LoVo (cell line): ENCODE measurements around the gene MPHOSPH9.
A peak's percentile ranks its signal among the peaks of the same experiment; 100 is the strongest.

Experiments
- DNase-seq: peaks from one replicate; pipeline ENCODE4 v3.0.0-alpha.2; 2016; ENCODE audit warnings: low spot score

MPHOSPH9 gene

GRCh38 chr12:123148655-123149054 is 84.3 kb downstream of the MPHOSPH9 start:
- no peak for DNase-seq

GRCh38 chr12:123148223-123148622 is 84.7 kb downstream of the MPHOSPH9 start:
- no peak for DNase-seq

- no peak for DNase-seq
These were observed 87.7 kb downstream of the MPHOSPH9 start for GRCh38 chr12:123145211-123145610.

DNA sequence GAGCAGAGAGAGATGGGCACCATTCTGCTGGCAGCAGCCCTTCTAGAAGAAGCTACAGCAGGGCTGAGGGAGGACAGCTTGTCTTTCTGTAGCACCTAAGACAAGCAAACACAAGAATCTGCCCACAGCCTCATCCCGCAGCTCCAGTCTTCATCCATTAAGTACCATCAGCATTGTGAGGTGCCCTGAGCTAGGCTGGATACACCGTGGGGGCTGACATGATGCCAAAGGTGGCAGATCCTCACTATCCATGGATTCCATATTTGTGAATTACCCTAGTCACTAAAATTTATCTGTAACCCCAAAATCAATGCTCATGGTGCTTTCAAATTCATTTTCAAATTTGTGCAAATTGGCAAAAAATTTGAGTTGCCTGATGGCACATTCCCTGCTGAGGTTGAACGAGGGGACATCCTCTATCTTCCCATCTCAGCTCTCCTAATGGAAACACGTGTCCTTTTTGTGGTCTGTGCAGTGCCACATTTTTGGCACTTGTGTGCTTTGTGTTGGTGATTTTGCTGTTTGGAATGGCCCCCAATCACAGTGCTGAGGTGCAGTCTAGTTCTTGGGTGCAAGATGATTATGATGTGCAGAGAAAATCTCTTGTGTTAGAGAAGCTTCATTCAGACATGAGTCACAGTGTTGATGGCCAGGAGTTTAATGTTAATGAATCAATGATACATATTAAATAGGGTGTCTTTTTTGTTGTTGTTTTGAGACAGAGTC is 89.0 kb downstream of the MPHOSPH9 start:
- no peak for DNase-seq

DNA sequence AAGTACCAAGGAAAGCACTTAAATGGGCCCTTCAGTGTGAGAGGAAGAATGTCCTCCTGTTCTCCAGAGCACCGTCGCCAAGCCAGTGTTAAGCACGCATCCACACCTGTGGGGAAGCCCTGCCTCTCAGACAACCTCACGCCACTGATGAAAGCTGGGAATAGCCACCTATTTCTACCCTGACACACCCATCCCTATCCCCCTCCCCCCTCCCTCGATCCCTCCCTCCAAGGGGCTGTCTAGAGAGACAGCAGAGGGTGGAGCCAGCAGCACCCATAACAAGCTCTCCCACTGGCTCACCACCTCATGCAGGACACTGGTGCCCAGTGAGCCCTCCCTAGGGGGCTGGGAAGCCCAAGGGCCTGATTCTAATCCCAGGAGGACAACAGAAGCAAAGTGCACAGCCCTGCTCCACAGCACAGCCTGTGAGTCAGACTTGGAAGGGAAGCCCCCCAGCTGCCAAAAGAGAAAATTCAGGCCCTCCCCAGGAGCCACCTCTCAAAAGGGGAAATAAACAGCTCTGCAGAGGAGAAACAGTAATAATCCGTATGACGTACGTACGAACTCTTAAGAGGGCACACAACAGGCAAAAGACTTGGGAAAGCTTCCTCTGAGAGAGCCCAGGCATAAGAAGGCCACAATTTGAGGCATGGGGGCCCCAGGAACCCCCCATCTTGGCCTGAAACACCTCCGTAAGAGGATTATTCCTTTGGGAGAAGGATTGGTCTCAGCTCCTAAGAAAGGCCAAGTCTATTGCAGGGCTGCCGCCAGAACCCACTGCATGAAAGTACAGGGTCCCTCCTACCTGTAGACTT is 89.8 kb downstream of the MPHOSPH9 start:
- DNase-seq, result no peak

DNA sequence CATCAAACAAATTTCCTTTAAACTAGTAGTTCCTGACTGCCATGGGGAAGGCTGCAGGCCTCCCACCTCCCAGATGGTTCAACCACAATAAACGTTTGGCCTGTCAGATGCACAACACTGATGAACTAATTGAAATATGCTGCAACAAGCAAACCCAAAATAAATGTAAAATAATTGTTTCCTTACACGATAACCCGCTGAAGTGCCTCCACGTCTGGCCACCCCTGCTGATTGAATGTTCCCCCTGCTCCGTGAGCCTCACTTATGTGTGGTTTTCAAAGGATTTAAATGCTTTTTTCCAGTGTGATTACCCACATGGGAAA is 90.5 kb downstream of the MPHOSPH9 start:
- DNase-seq, result no peak

DNA sequence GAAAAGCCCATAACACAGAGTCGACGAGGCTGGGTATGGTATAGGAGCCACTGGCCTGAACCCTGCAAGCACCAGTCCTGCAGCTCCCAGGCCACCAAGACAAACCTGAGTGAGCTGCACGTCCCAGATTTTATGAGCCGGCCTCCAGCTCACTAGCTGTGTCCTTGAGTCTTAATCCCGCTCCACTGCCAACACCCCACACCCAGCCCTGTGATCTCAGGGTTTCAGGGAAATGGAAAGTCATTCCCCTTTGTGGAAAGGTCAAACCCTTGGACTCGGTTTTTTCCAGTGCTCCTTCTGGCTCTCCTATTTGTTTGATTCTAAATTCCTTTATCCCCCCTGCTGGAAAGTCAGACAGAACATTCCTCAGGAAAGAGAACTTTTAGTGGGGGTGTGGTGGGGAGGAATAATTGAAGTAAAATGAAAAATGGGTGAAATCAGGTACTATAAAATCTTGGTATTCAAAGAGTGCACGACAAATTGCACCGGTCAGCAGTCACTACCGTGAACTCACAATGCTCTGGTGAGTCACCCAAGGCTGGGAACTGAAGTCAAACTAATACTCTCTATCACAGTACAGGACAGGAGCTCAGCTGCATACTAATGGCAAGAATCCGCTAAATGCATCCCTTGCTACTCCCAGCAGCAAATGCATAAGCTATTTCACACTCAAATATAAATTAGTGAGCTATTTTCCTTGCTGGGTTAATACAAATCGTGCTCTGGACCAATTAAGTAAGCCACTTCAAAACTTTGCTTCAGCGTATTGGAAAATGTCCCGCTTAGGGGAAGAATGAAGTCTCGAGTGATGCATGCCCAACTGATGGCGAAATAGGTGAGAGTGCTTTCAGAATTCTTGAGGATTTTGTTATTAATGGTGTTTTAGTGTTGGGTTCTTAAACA is 91.1 kb downstream of the MPHOSPH9 start:
- DNase-seq, result peak; percentile 35

- no peak for DNase-seq
These were observed 92.0 kb downstream of the MPHOSPH9 start for GRCh38 chr12:123140676-123141614.

- DNase-seq, result no peak
These were observed 92.8 kb downstream of the MPHOSPH9 start for GRCh38 chr12:123139926-123140675.

DNA sequence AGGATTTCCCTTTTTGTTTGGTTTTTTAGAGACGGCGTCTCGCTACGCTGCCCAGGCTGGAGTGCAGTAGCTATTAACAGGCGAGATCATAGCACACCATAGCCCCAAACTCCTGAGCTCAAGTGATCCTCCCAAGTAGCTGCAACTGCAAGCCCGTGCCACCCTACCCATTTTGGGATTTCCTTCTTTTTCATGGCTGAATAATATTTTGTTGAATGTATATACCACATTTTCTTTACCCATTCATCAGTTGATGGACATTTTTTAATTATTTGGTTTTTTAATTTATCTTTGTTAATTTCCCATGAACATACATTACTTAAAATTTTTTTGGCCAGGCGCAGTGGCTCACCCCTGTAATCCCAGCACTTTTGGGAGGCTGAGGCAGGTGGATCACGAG is 97.3 kb downstream of the MPHOSPH9 start:
- DNase-seq, result no peak

DNA sequence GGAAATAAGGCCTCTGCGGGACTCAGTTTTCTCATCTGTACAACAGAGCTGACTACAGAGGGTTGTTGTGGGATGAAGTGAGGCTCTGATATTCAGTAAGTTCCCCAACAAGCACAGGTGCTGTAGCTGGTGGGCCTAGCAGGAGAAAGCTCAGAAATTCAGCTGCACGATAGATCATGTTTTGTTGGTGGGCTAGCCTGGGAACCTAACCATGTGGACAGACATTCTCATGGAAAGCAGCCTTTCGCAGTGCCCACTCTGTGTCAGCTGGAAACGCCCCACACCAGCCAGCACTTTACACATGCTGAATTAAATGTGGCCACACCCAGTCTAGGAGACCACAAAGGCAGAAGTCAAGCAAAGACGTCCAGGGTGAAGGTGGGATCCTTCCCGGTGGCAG is 98.1 kb downstream of the MPHOSPH9 start:
- no peak for DNase-seq

DNA sequence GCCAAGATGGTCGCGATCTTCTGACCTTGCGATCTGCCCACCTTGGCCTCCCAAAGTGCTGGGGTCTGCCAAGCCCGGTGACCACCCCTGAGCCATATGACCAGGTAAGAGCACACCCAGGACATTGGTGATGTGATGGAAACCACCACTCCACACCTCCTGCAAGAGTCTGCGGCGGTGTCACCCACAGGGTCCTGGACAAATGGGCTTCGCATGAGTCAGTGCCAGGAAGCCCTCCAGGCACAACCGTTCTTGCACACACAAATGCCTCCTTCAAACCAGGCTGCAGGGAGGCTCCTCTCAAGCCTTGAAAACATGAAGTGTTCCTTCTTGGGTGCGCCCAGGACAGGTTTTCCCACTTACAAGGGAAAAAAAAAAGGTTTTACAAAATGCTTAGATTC is 98.7 kb downstream of the MPHOSPH9 start:
- no peak for DNase-seq

DNA sequence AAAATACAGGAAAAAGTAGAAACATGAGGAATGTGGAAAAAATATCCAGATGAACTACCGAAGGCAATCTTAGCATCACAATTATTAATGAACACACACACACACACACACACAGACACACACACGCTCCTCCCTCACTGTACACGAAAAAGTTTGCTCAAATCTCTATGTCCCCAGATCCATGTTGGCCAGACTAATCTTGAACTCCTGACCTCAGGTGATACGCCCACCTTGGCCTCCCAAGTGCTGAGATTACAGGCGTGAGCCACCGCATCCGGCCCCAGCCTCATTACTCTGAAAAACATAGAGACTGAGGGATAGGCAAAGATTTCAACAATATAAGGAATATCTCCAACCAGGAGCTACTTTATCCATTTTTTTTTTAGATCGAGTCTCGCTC is 99.2 kb downstream of the MPHOSPH9 start:
- no peak for DNase-seq

GRCh38 chr12:123132951-123133619 is 99.9 kb downstream of the MPHOSPH9 start:
- DNase-seq, result no peak

GRCh38 chr12:123131879-123132402 is 101.0 kb downstream of the MPHOSPH9 start:
- DNase-seq, result no peak

- no peak for DNase-seq
These were observed 101.6 kb downstream of the MPHOSPH9 start for GRCh38 chr12:123131291-123131832.

- no peak for DNase-seq
These were observed 103.3 kb downstream of the MPHOSPH9 start for GRCh38 chr12:123129621-123130020.

DNA sequence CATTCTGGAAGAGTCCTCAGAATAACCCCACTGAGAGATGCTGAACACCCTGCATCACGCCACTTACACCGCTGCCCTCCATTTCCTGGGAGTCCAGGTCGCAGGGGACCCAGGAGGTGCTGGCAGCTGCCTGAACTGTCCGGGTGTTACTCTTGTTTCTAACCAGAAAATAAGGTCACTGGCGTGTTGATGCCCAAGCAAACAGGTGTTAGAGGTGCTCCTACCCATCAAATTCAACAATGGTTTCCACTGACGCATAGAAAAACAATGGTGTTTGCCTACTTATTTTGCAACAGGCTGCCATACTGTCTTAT is 105.8 kb downstream of the MPHOSPH9 start:
- no peak for DNase-seq

DNA sequence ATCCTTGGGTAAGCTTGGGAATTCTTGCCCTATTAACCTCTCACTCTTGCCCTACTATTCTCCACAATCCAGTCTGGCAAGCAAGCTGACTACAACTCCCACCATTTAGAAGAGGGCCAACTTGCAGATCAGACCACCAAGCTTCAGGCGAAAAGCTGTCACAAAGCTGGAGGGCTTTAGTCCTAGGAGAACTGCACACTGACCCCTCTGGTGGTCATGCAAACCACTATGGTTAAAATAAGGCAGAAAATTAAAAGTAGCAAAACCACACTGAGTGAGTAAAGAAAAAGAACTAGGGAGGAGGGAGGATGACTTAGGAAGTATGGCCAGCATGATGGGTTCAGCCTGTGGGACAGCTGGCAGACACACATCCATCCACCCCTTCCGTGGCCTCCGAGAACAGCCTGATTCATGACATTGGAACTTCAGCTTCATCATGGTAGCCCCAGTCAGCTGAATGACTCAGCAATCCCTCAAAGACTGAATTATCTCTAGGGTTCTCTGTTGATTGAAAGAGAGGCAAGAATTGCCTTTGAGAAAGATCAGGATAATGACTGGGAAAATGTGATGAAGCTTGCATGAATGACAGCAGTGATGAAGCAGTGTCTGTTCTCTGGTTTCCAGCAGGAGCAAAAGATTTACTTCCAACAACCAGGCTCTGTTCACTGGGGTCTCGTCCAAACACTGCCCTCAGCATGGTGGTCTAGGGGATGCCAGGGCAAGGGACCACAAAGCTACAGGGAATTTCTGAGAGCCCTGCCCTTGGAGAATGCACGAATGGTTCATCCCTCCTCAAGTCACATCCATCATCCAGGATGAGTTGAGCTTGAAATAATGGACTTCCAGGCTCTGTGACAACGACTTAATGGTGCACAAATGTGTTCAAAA is 106.4 kb downstream of the MPHOSPH9 start:
- DNase-seq, result peak; percentile 80
